ENCODE measurements around the gene KDM4B. TPM values are rescaled to one million over a fixed set of nuclear protein-coding genes. Genes with fewer than 3 reads are reported as not detected.

KDM4B gene
- total and polyA plus RNA-seq, 2 of the 8 experiments (the other 6 are each of a cell fraction or from before 2014, with no cell fraction given): 12.0 to 31.9 TPM

- POLR2A ChIA-PET (ENCODE audit: partially characterized antibody): no interaction called here
- H3K23me2 ChIP-seq (ENCODE audit: low read depth, low read length): no peaks in the 10 kb centered on the region
- H2BK120ac ChIP-seq (replicated peaks; ENCODE audit: low read depth, low read length): no peak overlapping the region
- no peak overlapping the region for H3K18ac ChIP-seq (ENCODE audit: extremely low read depth, low read length)
- H4K8ac ChIP-seq (ENCODE audit: extremely low read depth, insufficient read depth, low read length): no peak overlapping the region
- H2BK5ac ChIP-seq (ENCODE audit: low read depth, low read length): no peak overlapping the region
- H3K9ac ChIP-seq (replicated peaks in 1 of 4; ENCODE audit: extremely low read depth in 1 of 4, low read depth in 3 of 4, low read length in 3 of 4): no peak overlapping the region
- WGBS, 2 experiments (ENCODE audit: extremely low coverage in 1 of 2, insufficient coverage in 1 of 2, insufficient read length in 1 of 2, insufficient replicate concordance in 2 of 2, low coverage in 1 of 2, low lambda C conversion rate in 2 of 2, missing lambda C conversion rate in 1 of 2): 89% methylated on average over 9 of the region's 9 CpGs; no CpG with 5 or more reads in 1 of the 2 experiments
- no peaks in the 10 kb centered on the region for H3K27me3 ChIP-seq (replicated peaks in 1 of 4; ENCODE audit: control insufficient read depth in 3 of 4, extremely low read depth in 1 of 4, insufficient read depth in 3 of 4, low read length in 3 of 4)
- CTCF ChIA-PET (ENCODE audit: partially characterized antibody): interaction anchor here (0.6 kb wide), 1 partner anchor 258 kb away, joined by 3 read pairs; no protein-coding TSS in a partner anchor
- no peak overlapping the region for H2BK20ac ChIP-seq (ENCODE audit: low read length)
- no peak overlapping the region for H3K23ac ChIP-seq (ENCODE audit: insufficient read length)
- no peak overlapping the region for H4K5ac ChIP-seq (ENCODE audit: insufficient read length, low read depth, low read length)
- peaks cover 5 to 19% of the 10 kb centered on the region in 2 experiments for H4K20me1 ChIP-seq (replicated peaks in 1 of 2; ENCODE audit: control insufficient read depth in 1 of 2, insufficient read depth in 2 of 2, low read length in 2 of 2)
- peaks cover 4% of the 10 kb centered on the region; the same call in 1 of the 2 replicates for H3K79me1 ChIP-seq (ENCODE audit: low read depth, low read length)
- no peak for FAIRE-seq
- H3K4me2 ChIP-seq (ENCODE audit: insufficient read depth in 1 of 2, low read depth in 2 of 2, low read length in 2 of 2): no peak overlapping the region
- H2BK15ac ChIP-seq (ENCODE audit: low read length): no peak overlapping the region
- H4K91ac ChIP-seq (replicated peaks; ENCODE audit: insufficient read length, low read length): no peak overlapping the region
- no peak overlapping the region for H2AK5ac ChIP-seq (ENCODE audit: low read depth, low read length)
- peaks cover 0 to 71% of the 10 kb centered on the region in 2 experiments; a peak in 2 of 4 replicates for H3K79me2 ChIP-seq (ENCODE audit: control insufficient read depth in 1 of 2, insufficient read depth in 2 of 2, low read length in 2 of 2)
- H3K4me3 ChIP-seq (ENCODE audit: extremely low read depth in 1 of 4, insufficient read depth in 2 of 4, low read depth in 3 of 4, low read length in 4 of 4): no peak overlapping the region
- TF ChIP-seq TAF7 (optimal IDR thresholded peaks at IDR 0.05; ENCODE audit: borderline replicate concordance, low read depth, low read length) (no peak), SIN3A (conservative IDR thresholded peaks at IDR 0.05 in 1 of 2, IDR thresholded peaks at IDR 0.05 in 1 of 2; ENCODE audit: low read depth in 1 of 2, low read length in 2 of 2) (no peak), YY1 (IDR thresholded peaks at IDR 0.05; ENCODE audit: low read depth, low read length) (no peak), RNF2 (IDR thresholded peaks at IDR 0.05; ENCODE audit: borderline replicate concordance, low read depth, low read length, missing control alignments, poor library complexity, severe bottlenecking) (no peak), PHF8 (conservative IDR thresholded peaks at IDR 0.05; ENCODE audit: low read depth, low read length) (no peak), POLR2AphosphoS5 (IDR thresholded peaks at IDR 0.05; ENCODE audit: low read depth, low read length) (no peak), CHD2 (IDR thresholded peaks at IDR 0.05; ENCODE audit: low read length) (no peak), BACH1 (IDR thresholded peaks at IDR 0.05; ENCODE audit: low read length) (no peak)
- H3K27ac ChIP-seq (ENCODE audit: low read depth, low read length): no peak overlapping the region
- no peak overlapping the region for H3K56ac ChIP-seq (replicated peaks; ENCODE audit: insufficient read length, low read depth, low read length)
- H3K36me3 ChIP-seq (ENCODE audit: control insufficient read depth in 2 of 4, insufficient read depth in 4 of 4, low read length in 3 of 4): no peaks in the 10 kb centered on the region
- no peaks in the 10 kb centered on the region for H3K9me3 ChIP-seq (ENCODE audit: insufficient read depth in 2 of 2, low read depth in 1 of 2, low read length in 1 of 2)
- H2BK12ac ChIP-seq (ENCODE audit: low read depth, low read length): no peak overlapping the region
- H3K4ac ChIP-seq (replicated peaks; ENCODE audit: insufficient read length, low read depth, low read length): no peak overlapping the region
- DNase-seq (ENCODE audit: low read depth in 1 of 2, low spot score in 2 of 2): no peak
- no peak overlapping the region for H2AFZ ChIP-seq (ENCODE audit: low read length)
- H3K4me1 ChIP-seq (replicated peaks in 1 of 4; ENCODE audit: control insufficient read depth in 3 of 4, insufficient read depth in 4 of 4, low read length in 3 of 4): no peaks in the 10 kb centered on the region; a peak in 3 of 7 replicates
- no peak overlapping the region for H3K14ac ChIP-seq (ENCODE audit: insufficient read length)
Observed at GRCh38 chr19:4991538-4991937, 22.6 kb downstream of the KDM4B start.
